Effector CD4-positive, alpha-beta T cell (primary cell): Measurements from ENCODE around the gene METRN.
"Not testable (repeated sequence)": the region's sequence is repeated elsewhere in the genome, so short reads cannot be mapped to it uniquely, and the experiment has no call there.

ENCODE experiments used
- DNase-seq: peaks from one replicate; pipeline ENCODE4 v3.0.0-alpha.2; 2020

METRN gene

DNA sequence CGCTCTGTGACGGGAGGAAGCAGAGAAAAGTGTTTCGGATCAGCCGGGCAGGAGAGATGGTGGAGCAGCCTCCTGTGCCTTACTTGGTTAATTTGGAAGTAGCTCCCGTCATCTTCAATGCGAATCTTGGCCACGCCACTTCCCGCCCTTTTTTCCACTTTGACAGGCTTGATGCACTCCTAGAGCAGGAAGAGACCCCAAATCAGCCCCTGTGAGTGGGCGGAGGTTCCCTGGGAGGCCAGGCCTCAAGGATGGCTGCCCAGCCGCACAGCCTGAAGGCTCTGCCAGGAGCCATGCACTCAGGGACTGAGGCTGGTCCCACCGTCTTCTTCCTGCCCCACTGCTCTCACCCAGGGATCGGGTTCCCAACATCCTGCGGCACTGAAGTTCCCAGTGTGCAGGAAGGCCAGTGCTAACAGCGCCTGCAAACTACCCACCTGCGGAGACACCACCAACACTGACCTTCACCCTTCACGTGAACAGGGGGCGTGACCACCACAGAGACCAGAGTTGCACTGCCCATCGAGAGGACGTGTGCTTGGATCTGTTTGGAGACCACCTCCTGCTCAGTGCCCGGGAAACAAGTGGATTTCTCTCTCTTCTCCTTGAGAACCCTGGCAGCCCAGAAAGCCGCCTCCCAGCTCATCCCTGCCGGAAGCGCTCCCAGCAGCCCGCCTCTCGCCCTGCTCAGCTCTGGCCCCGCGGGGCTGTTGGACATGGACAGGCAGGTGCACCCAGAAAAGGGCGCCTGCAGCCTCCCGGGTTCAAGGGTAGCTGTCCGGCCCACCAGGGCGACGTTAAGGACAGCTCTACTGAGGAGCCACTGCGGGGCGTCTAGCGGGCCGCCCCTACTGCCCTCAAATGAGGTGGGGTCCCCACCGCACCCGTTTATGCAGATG, 24.9 kb downstream of the METRN start:
- DNase-seq = no peak

DNA sequence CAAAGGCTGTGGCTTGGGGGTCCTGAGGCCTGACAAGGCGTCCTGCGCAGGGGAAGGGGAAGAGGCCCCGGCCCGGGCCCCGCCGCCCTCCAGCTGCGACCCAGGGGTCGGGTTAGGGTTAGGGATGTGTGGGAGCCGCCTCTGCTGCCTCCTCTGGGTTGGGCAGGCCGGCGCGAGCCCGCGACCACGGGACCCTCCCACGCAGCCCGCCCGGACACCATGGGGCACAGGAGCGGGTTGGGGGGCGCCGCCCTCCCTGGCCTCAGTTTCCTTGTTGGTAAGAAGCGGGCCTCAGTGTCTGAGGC, 25.5 kb downstream of the METRN start:
- DNase-seq = no peak

DNA sequence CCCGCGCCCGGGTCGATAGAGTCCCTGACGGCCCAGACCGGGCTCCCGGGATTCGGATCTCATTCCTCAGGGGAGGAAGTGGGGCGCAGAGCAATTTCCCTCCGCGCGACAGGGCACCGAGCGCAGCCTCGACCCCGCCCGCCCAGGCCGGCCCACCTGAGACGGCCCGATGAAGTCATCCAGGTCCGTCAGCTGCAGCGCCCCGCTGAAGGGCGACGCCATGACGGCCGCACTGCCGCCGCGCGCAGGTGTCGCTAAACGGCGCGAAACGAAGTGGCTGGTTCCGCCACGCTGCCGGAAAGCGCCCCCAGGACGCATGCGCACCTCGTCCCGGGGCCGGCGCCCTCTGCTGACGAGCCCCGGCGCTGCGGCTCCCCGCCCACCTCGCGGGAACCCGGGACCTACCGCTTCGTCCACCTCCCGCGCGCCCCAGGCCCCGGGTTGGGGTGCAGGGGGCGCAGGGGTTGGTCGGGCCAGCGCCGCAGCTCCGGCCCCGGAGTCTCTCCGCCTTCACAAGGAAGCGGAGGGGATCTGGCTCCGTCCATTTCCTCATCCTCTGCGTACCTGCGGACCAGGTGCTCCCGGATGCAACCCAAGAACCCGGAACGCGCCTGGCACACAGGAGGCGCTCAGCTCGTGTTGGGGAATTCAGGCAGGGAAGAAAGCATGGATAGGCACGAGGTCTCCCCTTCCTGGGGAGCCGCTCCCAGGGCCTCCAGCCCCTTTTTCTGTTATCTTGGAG, 26.0 kb downstream of the METRN start, which contains the start of gene CIAO3:
Gene CIAO3, minus strand, starts transcription at position 234 of the 742 bp plus-strand sequence. Its CDS starts 12 bp downstream, at position 222.
- DNase-seq = peak; percentile 88

DNA sequence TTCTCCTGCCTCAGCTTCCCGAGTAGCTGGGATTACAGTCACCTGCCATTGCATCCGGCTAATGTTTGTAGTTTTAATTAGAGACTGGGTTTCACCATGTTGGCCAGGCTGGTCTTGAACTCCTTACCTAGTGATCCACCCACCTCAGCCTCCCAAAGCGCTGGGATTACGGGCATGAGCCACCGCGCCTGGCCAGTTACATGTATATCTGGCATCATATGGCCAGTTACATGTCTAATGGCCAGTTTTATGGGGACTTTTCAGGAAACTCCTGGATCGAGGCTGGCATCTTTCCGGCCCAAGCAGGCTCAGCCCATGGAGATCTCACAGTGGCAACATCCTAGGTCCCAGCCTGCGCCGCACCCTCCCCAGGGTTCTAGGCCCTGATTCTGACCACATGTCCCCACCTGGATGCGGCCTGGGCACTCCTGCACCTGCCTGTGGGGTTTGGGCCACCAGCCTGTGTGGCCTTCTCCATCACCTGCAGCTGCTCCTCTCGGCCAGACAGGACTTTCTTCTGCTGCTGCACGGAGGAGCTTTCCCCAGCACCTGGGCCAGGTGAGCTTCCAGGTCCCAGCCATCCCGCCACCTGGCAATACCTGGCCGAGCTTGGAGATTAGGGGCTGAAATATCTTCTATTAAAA, 27.2 kb downstream of the METRN start:
- no peak for DNase-seq

DNA sequence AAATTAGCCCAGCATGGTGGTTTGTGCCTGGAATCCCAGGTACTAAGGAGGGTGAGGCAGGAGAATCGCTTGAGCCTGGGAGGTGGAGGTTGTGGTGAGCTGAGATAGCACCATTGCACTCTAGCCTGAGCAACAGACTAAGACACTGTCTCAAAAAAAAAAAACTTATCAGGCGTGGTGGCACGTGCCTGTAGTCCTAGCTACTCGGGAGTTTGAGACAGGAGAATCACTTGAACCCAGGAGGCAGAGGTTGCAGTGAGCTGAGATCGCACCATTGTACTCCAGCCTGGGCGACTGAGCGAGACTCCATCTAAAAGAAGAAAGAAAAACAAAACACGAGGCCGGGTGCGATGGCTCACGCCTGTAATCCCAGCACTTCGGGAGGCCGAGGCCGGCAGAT, 28.0 kb downstream of the METRN start:
- not testable (repeated sequence) for DNase-seq

DNA sequence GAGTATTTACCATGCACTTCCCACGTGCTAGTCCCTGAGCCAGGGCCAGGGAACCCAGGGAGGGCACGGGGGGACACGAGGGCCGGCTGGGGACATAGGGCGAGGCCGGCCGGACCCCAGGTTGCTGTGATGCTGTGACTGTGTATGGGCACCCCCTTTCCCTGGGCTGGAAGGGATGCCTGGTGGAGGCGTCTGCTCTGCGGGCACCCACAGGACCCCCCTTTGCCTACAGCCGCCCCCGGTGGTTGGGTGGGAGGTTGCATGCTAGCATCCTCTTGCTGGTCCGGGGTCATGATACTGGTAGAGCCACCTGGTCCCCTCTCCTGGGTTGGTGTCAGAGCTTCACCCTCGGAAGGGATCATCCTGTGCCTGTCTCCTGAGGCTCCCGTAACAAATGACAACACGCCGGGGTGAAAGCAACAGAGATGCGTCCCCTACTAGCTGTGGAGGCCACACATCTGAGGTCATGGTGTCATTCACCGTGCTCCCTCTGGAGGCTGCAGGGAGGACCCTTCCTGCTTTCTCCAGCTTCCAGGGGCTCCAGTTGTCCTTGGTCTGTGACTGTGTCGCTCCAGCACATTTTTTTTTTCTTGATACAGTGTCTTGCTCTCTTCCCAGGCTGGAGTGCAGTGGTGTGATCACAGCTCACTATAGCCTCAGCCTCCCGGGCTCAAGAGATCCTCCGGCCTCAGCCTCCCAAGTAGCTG, 29.0 kb downstream of the METRN start:
- DNase-seq = no peak

DNA sequence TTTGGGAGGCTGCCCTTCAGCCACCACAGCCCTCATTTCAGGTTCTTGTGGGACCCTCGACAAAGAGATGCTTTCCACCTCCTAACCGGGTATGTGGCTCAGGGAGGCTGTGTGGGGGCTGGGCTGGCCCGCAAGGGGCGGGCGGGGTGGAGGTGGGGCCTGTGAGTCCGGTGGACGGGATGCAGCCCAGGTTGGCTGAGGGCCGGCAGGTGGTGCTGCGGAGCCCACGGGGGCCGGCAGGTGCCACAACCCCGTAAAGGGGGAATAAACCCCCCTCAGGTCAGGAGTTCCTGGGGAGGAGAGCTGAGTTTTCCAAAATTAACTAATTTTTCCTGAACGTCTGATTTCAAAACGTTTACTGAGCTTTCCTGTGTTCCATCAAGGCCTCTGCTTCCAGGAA, 30.8 kb downstream of the METRN start:
- no peak for DNase-seq

DNA sequence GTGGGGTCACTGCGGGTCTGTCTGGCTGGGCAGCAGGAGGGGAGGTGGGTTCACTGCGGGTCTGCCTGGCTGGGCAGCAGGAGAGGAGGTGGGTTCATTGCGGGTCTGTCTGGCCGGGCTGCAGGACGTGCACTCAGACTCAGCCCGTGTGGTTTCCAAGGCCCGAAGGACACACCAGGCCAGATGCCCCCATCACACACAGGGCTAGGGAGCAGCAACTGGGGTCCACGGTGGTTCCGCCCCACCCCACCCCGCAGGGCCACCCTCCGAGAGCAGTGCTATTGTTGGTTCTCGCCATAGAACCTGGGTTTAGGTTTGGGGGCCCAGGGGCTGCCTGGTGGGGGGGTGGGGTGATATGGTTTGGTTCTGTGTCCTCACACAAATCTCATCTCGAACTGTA, 31.7 kb downstream of the METRN start:
- DNase-seq = no peak

DNA sequence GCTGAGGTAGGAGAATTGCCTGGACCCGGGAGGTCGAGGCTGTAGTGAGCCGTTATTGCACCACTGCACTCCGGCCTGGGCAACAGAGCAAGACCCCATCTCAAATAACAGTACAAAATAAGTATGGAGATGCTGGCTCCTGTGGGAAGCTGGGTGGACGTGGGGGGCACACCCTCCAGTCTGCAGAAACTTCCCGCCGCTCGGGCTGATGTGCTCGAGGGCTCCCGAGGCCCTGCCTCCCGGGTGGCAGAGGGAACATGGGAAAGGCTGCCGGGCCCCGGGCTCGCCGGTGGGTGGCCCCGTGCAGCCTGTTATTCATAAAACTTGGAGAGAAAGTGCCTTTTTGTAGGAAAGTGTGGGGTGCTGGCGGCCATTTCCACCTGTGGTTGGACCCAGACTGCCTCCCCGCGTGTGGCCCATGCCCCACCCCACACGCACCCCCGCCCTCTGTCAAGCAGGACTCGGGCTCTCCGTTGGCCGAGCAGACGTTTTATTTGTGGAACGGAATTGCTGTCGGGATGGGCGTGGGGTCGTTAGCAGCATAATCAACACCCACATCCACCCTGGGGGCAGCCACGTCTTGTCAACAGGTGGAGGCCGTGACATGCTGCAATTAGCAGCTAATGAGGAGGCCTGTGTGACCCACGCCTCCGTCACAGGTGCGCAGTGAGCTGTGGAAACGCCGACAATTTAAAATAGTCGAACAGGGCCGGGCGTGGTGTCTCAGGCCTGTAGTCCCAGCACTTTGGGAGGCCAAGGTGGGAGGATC, 33.2 kb downstream of the METRN start:
- no peak for DNase-seq

DNA sequence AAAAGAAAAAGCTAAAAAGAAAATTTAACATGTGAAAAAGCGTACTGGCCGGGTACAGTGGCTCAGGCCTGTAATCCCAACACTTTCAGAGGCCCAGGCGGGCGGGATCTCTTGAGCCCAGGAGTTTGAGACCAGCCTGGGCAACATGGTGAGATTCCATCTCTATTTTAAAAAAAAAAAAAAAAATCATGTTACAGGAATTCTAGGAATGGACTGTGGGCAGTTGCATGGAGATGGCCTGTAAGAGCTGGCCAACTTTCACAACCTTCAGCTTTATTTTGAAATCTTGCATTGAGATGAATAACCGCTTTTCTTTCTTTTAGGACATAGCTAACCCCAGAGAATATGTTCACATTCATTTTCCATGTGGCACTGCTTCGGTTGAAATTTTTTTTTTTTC, 34.1 kb downstream of the METRN start:
- no peak for DNase-seq

DNA sequence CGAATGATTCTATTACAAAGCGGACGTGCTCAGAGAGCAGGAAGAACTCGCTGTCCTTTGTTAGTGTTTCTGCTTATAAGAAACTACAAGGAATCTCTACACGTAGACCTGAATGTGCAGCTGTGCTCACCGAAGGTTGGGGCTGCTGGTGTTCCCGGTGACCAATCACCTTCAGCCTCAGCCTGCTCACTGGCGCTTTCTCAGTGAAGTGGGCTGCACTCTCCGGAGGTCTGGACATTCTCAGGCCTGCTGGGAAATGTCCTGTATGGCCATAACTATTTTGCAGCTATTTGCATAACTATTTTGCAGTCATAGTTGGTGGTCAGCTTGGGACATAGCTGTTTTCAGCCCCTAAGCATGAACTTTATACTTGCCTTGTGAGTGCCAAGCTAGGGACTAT, 35.6 kb downstream of the METRN start:
- no peak for DNase-seq

DNA sequence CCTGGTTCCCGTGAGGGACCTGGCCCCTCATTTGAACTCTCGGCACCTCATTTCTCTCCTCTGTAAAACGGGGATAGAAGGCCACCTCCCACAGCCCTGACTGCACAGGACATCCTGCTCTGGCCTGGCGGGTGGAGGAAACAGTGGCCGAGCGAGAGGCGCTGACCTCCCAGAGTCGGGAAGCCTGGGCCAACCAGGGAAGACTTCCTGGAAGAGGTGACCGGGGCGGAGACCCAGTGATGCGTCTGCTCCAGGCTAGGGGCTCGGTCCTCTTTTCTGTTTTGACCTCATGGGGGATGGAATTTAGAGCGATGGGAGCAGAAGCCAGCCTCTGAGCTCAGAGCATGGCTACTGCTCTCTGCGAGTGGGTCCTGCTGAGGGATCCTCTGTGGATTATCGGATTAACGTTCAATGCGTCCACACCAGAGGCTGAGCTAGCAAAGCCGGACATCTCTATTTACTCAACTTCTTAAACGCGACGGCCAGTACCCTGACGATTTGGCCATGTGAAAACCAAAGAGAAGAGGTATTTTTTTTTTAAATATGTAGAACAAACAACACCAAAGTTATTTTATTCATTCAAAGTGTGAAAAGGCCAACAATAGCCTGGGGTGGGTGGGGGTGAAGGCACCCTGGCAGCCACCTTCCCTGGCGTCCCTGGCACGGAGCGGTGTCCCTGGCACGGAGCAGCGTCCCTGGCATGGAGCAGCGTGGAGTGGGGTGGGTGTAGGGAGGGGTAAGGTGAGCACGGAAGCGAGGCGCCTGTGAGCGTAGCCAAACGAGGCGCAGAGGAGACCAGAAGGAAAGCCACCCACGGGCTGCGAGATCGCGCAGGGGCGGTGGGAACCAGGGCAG, 36.5 kb downstream of the METRN start:
- DNase-seq = no peak

DNA sequence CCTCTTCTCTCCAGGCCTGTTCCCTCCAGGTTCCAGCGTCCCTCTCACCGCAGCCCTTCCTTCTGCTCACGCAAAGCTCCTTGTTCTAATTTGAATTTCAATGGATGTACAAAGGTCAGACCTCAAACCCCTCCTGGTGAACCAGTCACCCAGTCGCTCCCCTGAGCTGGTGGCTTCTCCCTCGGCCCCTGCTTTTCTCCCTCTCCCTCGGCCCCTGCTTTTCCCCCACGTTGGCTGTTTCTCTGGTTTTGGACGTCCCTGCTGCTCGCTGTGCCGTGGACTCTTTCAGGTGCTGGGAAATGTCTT, 37.0 kb downstream of the METRN start:
- no peak for DNase-seq

DNA sequence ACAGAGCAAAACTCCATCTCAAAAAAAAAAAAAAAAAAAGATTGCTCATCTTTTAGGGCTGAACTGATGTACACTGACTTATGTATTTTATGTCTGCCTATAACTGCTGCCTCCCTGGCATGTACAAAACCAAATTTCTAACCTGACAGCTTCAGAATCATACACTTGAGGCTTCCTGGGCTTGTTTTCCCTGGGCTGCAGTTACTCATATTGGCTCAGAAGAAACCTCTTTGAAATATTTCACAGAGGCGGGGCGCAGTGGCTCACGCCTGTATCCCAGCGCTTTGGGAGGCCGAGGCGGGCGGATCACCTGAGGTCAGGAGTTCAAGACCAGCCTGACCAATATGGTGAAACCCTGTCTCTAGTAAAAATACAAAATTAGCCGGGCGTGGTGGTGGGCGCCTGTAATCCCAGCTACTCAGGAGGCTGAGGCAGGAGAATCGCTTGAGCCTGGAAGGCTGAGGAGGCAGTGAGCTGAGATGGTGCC, 39.2 kb downstream of the METRN start:
- not testable (repeated sequence) for DNase-seq

DNA sequence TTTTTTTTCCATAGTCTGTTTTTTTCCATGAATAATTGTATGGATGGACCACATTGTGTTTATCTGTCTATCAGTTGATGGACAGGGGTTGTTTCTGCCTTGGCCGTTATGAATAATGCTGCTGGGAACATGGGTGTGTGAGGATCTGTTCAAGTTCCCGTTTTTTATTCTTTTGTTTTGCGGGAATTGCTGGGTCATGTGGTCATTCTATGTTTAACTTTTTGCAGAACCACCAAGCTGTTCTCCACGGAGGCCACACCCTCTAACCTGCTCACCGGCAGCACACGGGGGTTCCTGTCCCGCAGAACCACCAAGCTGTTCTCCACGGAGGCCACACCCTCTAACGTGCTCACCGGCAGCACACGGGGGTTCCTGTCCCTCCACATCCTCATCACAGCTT, 39.7 kb downstream of the METRN start:
- DNase-seq = no peak

DNA sequence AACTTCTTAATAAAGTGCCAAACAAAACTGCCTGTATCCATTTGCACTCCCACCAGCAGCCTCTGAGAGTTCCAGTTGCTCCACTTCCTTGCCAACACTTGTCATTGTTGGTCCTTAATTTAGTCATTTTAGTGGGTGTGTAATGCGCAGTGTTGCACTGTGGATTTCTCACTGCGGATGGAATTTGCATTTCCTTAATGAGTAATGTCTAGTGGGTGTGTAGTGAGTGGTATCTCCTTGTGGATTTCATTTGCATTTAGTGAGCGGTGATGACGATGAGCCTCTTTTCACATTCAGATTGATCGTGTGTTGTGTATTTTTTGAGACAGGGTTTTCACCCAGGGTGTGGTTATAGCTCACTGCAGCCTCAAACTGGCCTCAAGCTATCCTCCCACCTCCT, 41.5 kb downstream of the METRN start:
- DNase-seq = no peak

DNA sequence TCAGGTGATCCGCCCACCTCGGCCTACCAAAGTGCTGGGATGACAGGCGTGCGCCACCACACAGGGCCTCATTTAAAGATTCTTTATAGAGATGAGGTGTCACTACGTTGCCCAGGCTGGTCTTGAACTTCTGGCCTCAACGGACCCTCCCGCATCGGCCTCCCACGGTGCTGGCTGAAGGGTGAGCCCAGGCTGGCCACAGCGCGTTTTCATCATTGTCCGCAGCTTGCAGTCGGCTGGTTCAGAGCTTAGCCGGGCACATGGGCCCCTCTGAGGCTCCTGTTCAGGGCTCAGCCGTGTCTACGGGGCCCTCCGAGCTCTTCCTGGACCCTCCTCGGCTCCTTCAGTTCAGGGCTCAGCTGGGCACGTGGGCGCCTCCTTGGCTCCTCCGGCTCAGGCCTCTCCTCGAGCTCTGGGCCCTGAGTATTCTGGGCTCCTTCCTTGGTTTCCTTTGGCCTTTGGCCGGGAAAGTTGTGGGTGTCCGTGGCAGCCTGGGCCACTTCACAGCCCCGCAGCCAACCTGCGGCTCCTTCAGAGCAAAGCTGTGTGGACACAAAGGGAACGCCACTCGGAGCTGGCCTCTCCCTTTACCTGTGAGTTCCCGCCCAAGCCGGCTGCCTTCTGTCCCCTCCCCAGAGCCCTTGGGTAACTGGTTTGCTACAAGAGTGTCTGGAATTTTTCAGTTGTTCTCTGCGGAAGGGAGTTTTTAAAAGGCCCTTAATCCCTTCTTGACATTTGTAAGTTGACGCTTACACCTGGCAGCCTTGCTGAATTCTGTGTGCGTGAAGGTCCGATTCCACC, 44.4 kb downstream of the METRN start:
- no peak for DNase-seq

DNA sequence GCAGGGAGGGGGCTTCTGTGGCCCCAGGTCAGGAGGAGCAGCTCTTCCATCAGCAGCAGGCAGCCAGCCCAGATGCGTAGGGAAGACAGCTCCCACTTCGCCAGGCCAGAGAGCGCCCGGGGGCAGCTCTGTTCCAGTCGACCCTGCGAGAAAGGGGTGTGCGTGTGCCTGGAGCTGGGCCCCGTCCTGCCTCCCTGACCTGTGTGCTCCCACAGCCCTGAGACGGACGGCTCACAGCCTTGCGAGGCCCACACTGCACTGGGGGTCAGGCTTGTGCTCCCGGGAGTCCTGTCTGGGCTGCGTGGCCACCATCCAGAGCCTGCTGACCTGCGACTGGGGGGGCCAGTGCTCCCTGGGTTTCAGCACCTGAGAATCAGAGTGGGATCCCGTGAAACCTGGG, 45.1 kb downstream of the METRN start:
- no peak for DNase-seq

DNA sequence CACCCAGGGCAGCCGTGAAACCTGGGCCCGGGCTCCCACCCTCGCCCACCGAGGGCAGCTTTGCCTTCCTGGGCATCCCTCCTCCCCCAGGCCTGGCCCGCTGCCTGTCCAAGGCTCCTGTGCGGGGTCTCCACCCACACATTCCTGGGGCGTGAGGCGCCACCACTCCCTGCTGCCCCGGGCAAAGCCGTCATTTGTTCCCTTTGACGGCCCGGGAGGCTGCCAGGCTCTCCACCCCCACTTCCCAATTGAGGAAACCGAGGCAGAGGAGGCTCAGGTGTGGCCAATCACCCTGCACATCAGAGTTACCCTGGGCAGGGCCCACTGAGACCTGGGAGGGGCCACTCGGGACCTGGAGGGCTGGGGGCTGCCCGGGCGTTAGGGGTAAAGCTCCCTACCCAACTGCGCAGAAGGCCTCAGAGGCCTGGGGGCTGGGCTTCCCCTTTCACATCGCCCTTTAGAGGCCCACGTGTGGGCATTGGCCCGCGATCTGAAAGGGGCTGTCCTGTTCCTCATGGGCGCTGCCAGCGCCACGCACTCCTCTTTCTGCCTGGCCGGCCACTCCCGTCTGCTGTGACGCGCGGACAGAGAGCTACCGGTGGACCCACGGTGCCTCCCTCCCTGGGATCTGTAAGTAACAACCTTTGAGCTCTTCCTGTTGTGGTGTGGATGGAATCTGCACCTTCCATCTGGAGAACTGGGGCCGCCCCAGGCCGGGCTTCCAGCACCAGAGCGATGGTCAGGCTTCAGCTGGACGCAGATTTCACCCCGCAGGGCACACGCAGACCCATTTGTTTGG, 45.8 kb downstream of the METRN start, which contains the start of gene MSLN:
Gene MSLN, plus strand, starts transcription at position 190 of the 799 bp plus-strand sequence. CDS start 1,947 bp downstream, outside the sequence.
- DNase-seq = no peak
